Measurements from ENCODE around the gene FRMD1.

FRMD1 gene

GRCh38 chr6:168053957-168054471 lies 25.0 kb downstream of the FRMD1 start:
- DNase-seq = no peak

DNA sequence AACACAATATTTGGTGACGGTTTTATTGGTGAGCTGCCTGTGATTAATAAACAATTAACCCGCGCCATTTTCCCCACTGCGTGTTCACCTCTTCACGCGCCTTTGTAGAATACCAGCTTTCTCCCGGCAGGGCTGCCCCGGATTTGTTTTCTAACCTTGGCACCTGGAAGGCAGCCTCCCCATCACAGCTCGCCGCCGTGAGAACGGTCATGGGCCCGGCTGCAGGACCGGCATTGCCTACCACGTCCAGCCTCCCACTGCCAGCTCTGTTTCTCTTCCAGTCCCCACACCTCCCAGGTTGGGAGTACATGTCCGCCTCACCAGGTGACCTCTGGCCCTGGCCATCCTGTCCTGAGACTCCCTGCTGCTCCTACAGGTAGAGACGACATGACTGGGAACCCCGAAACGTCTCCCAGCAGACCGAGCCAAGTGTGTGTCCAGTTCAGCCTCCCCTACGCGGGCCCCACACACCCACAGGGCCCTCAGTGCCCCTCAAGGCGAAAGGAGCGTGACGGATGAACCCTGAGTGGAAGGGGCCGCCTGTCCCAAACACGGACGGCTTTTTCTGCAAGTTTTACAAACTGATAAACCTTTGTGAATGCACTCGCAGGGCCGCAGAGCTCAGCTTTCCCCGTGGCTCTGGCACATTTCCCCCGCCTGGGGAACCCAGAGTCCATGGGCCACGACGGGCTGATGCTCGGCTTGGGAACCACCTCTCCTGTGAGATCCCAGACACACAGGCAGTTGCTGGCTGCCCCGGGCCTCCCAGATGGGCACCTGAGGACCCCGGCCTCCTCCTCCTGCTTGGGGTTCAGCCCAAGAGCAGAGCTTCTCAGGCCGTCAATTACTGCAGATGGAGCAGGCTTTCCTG lies 25.7 kb downstream of the FRMD1 start:
- no peak for DNase-seq

GRCh38 chr6:168052291-168052891 lies 26.6 kb downstream of the FRMD1 start:
- DNase-seq = no peak

- no peak for DNase-seq
Observed at GRCh38 chr6:168051648-168052047, 27.4 kb downstream of the FRMD1 start.

DNA sequence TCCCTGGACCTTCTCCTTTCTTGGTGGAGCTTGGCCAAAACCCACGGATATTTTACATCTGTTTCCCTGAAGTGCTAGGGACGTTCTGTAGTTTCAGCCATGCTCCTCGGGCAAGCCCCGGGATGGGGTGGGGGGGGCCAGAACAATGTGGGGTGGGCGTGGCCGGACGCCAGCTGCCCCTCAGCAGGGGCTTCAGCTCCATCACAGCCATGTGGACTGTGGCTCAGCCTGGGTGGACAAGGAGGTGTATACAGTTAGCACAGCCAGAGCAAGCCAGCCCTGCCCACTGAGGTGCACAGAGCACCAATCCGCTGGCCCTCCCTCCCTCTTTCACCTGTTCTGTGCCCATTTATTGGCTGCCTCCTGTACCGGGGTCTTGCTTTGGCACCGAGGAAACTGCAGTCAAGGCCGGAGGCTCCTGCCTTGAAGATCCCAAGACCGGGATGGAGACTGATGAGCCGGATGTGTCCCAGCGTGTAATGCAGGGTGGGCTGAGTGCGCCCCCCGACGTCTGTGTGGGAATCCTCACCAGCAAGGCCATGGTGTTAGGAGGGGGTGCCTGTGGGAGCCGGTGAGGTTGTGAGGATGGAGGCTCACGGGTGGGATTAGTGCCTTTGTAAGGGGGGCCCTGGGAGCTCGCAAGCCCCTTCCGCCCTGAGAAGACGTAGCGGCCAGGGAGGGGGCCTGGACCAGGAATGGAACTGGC lies 28.0 kb downstream of the FRMD1 start:
- no peak for DNase-seq

DNA sequence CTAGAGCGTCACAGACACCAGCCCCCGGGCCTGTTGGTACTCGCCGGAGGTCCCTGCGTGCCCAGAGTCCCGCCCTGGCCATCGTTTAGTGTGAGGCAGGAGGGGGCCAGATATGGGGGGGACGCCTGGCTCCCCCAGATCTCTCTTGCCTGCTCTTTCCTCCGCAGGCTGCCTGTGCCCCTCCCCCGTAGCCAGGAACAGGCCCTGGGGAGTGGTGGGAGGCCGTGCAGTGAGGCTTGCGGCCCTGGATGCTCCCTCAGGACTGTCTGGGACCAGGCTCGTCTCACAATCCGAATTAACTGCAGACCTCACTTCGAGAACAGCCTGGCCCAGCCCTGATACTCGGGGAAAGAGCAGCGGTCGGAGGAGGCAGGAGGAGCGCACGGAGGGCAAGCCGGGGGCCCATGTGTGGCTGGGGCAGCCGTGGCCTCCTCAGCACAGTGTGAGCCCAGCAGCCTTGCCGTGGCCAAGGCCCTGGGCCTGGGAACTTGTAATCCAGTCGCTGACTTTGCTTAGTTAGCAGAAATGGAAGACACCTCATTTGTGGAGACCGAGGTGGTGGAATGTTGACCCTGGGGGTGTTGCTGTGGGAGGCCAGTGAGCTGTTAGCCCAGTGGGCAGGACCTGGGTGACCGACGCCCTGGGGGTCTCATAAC lies 28.7 kb downstream of the FRMD1 start:
- no peak for DNase-seq

DNA sequence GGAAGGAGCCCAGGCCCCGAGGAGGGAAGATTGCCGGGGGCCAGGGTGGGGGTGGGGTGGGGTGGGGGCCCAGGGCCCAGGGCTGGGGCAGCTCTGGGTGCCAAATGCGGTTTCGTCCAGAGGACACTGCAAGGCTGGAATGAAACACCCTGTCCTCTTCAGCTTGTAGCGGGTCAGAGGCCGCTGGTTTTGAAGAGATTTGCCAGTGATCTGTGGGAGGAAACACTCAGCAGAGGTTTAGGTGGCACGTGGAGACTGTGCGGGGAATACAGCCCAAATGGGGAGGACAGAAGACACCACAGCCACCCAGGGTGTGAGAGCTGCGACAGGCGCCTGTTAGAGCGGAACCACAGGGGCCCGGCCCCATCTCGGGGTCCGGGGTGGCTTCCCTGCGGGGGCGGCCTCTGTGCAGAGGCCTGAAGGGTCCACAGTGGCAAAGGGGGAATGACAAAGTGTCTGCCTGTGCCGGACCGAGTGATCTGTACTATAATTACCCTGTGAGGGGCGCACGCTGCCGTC lies 29.2 kb downstream of the FRMD1 start:
- no peak for DNase-seq

DNA sequence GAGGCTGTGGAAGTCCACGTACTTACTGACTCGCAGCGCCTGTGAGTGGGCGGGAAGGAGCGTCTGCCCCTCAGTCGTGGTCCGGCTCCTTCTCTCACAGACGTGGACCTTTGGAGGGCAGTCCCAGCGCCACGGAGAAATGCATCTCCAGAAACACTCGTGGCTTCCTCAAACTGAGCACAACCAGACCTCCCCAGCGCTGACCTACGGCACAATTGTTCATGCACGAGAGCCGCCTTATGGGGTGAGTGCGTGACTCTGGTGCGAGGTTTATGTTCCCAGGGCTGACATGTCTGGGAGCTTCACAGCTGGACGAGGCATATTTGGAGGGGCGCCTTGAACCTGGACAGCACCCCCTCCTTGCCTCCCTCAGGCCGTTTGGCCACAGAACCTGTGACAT lies 29.7 kb downstream of the FRMD1 start:
- no peak for DNase-seq

- no peak for DNase-seq
Observed at GRCh38 chr6:168048724-168049025, 30.3 kb downstream of the FRMD1 start.

- no peak for DNase-seq
Observed at GRCh38 chr6:168047841-168048723, 30.9 kb downstream of the FRMD1 start.

GRCh38 chr6:168046696-168047095 lies 32.3 kb downstream of the FRMD1 start:
- DNase-seq = no peak

DNA sequence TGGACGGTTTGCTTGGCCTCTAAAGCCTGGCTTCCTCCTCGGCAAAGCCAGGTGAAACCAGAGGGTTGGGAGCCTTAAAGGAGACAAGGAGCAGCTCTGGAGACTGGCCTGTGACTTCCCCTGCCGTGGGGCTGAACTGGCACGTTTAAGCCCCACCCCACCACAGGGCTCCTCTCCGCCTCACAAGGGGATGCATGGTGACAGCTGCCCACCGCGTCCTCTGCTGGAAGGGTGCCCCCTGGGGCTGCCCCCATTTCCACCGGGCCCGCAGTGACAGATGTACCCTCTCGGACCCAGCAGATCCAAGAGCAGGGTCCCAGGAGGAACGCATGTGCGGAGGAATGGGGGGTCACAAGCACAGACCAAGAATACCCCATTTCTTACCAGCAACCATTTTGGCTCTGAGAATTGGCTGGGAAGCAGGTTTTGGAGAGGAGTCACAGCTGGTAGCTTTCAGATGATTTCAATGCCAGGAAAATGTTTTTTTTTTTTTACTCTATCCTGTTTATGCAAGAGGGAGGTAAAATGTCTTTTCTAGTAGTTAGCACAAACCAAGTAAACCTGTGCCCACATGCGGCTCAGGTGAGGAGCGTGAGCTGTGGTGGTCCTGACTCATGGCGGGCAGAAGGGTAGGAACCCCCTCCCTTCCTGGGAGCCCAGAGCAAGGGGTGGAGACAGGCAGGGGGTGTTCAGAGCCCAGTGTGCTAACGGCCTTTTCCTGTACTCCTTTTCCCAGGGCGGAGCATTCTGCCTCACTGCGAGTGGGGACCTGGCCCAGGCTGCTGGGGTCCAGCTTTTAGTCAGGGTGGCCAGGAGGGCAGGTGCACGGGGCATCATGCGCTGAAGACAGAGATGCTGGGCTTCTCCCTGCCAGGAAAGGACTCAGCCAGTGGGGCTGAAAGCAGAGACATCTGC lies 33.0 kb downstream of the FRMD1 start:
- no peak for DNase-seq

DNA sequence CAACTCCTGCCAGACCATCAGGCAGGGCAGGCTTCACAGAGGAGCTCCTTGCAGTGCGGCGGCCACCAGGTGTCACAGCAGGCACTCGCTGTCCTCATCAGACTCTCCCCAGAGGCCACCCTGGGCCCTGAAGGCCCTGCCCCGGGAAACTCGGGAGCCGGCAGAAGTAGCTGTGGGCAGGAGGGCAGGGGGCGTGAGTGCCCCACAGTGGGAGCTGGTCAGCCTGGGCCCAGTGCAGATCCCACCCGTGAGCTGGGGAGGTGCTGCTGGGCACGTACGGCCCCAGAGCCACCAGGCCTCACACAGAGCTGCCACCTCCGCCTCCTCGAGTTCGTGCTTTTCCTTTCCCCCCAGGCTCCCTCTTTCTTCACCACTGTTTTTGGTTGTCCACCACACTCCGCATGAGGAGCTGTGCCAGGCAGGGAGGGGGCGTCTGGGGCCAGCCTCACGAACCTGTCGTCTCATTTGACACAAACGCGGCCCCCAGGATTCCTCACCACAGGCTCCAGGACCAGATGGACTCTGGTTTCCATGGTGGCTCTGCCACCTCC lies 33.8 kb downstream of the FRMD1 start:
- DNase-seq = no peak

DNA sequence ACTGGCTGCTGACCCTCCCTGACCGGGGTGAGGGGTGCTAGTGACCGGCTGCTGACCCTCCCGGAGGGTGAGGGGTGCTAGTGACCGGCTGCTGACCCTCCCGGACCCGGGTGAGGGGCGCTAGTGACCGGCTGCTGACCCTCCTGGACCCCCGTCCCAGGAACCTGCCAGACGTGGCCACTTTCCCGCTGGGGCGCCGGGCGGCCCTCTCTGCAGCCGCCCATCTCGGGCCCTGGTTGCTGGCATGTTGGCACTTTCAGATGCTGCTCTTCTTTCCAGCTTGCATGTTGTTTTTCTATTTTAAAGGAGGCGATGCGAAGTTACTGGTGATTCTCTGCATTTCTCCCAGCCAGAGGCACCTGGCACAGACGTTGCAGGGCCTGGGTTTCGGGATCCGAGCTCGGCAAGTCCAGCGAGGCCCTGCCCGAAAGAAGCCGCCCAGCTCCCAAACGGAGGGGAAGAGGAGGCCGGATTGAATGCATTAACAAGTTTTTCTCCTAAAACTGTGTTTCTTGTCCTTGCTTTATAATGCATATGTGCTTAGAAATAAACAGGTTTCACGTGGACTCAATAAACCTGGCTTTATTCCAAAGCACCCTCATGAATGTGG lies 34.4 kb downstream of the FRMD1 start:
- DNase-seq = no peak

- no peak for DNase-seq
Observed at GRCh38 chr6:168043848-168044415, 35.1 kb downstream of the FRMD1 start.

DNA sequence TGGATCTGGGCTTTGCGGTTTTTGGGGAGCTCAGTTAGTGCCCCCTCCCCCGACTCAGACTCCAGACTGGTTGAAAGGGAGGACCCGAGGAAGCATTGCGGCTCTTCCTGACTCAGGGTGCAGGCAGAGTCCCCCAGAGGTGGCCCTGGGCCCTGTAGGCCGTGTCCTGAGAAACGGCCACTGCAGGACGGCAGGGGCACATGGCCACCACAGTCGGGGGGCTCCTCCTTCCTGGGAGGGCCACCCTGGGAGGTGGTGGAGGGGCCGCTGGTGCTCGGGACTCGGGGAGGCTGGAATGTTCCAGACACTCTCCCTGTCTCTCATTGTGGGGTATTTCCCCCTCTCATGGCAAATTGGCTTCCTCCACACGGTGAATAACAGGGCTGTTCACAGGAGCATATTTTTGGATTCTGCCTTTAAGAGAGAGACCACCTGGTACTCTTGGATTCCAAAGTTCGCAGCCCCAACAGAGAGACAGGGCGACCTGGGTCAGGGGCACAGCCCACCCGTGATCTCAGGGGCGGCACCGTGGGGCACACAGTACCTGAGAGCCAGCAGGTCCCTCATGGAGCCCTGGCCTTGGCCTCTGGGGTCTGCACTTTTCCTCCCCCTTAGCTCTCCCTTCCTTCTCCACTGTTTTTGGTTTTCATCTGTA lies 35.7 kb downstream of the FRMD1 start:
- no peak for DNase-seq

- DNase-seq = no peak
Observed at GRCh38 chr6:168042426-168043192, 36.4 kb downstream of the FRMD1 start.

DNA sequence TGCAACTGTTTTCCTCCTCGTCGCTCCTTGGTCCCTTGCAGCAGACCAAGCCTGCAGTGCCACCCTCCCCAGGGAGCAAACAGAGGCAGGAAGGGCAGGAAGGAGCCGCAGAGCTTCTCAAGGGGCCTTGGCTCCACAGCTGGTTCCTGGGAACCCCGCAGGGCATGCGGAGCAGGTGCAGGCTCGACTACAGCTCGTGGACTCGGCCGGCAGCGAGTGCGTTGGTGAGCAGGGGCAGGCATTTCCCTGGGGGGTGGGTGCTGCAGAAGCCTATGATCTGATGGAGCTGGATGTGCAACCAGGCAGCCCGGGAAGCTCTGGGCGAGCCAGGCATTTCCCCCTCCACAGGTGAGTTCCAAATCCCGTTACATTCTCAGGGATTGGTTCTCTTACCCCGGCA lies 37.1 kb downstream of the FRMD1 start:
- no peak for DNase-seq
